Thyroid gland (tissue), 4 donors: ENCODE results near the gene ZNF436.

ENCODE experiments used
- POLR2A ChIP-seq, 2 donors: fragments of 450-650 bp; IDR thresholded peaks; one replicate each; pipeline ENCODE4 v1.6.1; 2017; ENCODE audit warnings: antibody characterized with exemption in 2 of 2, mild to moderate bottlenecking in 2 of 2, moderate library complexity in 1 of 2
- TF ChIP-seq, protein P1 (sequence below), 6 experiments: fragments of 200-600 bp in 3 of 6; fragments of 450-650 bp in 3 of 6; sonication (generic) in 3 of 6; IDR thresholded peaks; one replicate each; pipeline ENCODE4 v1.5.1; 2016 to 2019; ENCODE audit warnings: antibody characterized with exemption in 6 of 6, mild to moderate bottlenecking in 2 of 6, inconsistent platforms in 1 of 6, moderate library complexity in 1 of 6

DNA sequence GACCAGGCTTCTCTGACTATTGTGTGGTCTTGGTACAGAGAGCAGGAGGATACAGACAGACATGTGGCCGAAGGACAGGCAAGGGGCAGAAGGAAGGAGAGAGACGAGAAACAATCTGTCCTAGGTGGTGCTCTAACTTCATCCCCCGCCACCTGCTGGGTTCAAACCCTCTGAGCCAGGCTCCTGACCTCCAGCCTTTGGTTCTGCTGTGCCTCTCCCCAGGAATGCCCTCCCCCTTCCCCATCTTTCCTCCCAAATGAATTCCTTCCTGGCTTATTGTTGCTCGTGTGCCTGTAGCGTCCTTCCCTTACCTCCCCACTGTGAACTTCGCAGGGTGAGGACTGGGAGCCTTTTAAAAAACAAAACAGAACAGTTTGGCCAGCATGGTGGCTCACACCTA, 49.5 kb upstream of the ZNF436 start:
- no peak for TF ChIP-seq POLR2A (IDR thresholded peaks at IDR 0.05)
- TF ChIP-seq, protein P1, sequence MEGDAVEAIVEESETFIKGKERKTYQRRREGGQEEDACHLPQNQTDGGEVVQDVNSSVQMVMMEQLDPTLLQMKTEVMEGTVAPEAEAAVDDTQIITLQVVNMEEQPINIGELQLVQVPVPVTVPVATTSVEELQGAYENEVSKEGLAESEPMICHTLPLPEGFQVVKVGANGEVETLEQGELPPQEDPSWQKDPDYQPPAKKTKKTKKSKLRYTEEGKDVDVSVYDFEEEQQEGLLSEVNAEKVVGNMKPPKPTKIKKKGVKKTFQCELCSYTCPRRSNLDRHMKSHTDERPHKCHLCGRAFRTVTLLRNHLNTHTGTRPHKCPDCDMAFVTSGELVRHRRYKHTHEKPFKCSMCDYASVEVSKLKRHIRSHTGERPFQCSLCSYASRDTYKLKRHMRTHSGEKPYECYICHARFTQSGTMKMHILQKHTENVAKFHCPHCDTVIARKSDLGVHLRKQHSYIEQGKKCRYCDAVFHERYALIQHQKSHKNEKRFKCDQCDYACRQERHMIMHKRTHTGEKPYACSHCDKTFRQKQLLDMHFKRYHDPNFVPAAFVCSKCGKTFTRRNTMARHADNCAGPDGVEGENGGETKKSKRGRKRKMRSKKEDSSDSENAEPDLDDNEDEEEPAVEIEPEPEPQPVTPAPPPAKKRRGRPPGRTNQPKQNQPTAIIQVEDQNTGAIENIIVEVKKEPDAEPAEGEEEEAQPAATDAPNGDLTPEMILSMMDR (IDR thresholded peaks at IDR 0.05): no peak
